Sigmoid colon (tissue), 4 donors: Measurements from ENCODE around the gene EMP3.

Source experiments
- EP300 ChIP-seq, 4 donors: sonication (generic); formaldehyde crosslinking; IDR thresholded peaks; one replicate each; pipeline ENCODE4 v1.6.1; 2017; ENCODE audit warnings: antibody characterized with exemption in 4 of 4
- TF ChIP-seq, protein P1 (sequence below), 4 experiments: fragments of 450-650 bp in 3 of 4; fragments of 200-600 bp in 1 of 4; IDR thresholded peaks; one replicate each; pipeline ENCODE4 v1.5.1; 2016 to 2019; ENCODE audit warnings: antibody characterized with exemption in 4 of 4, mild to moderate bottlenecking in 3 of 4, moderate library complexity in 2 of 4

DNA sequence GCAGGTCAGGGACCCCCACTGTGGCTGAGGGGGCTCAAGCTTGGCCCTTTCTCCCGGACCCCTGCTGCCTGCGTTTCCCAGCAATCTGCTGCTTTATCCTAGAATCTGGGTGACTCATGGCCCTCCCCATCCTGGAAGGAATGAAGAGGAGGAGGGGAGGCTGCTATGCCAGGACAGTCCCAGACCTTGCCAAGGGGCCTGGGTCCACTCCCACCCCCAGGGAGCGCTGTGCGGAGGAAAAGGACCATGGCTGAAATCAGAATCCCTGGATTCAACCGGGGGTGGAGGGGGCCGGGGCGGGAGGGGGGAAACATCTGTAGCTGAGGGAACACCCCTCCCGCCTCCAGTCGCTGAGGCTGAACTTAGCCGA is 35.0 kb upstream of the EMP3 start:
- TF ChIP-seq, protein P1, sequence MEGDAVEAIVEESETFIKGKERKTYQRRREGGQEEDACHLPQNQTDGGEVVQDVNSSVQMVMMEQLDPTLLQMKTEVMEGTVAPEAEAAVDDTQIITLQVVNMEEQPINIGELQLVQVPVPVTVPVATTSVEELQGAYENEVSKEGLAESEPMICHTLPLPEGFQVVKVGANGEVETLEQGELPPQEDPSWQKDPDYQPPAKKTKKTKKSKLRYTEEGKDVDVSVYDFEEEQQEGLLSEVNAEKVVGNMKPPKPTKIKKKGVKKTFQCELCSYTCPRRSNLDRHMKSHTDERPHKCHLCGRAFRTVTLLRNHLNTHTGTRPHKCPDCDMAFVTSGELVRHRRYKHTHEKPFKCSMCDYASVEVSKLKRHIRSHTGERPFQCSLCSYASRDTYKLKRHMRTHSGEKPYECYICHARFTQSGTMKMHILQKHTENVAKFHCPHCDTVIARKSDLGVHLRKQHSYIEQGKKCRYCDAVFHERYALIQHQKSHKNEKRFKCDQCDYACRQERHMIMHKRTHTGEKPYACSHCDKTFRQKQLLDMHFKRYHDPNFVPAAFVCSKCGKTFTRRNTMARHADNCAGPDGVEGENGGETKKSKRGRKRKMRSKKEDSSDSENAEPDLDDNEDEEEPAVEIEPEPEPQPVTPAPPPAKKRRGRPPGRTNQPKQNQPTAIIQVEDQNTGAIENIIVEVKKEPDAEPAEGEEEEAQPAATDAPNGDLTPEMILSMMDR (IDR thresholded peaks at IDR 0.05): no peak
- no peak for TF ChIP-seq EP300 (IDR thresholded peaks at IDR 0.05)
